ENCODE data around the gene PIAS4.

The PIAS4 gene

DNA sequence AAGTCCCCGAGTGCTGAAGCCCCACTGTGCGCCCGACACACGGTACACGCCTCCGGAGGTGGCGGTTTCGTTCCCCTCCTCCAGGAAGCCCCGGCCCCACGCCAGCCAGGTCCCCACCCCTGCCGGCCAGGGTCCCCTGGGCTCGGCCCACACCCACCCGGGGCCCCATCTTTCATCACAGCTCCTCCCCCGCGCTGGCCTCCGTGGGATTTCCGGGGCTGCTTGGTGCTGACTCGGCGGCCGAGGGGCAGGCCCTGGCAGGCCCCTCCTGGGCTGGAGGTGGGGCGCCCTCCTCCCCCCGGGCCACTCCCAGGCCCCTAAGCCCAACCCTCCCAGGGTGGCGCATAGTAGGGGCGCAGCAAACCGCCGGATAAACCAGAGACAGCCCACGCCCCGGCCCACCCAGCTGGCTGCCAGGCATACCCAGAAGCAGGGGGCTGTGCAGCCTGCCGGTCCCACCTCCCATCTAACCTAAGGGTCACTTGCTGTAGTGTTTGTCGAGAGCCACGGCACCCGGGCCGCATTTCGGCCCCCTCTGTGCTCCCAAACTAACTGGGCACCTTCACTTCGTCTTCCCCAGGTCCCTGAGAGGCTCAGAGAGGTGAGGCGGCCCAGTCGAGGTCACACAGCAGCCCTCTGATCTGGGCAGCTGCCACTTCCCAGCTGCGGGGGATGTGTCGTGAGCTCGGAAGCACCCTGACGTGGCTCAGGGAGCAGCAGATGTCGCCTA lies 52.5 kb downstream of the PIAS4 start:
- no peak for DNase-seq (ENCODE audit: low spot score)

- no peak for DNase-seq (ENCODE audit: low spot score)
Measured at GRCh38 chr19:4060621-4061177, 53.2 kb downstream of the PIAS4 start.

DNA sequence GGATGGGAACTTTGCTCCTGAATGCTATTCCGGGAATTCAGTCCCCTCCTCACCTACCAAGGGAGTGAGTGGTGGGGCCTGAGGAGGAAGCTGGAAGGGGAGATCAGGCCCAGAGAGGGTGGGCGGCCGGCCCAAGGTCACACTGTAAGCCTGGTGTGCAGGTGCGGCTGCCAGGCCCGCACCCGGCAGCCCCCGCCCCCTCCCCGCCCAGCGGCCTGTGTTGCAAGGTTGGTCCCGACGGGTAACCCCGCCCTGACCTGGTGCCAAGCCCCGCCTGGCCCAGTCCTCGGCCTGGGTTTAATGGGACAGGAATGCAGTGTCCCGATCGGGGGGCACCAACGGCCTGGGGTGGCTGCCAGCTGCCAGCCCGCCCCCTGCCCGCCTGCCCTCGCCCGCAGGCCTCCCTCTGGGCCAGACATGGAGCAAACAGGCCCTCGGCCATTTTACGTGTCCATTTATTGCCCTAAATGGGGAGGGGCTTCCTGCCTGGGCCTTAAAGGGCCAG lies 53.7 kb downstream of the PIAS4 start:
- no peak for DNase-seq (ENCODE audit: low spot score)

DNA sequence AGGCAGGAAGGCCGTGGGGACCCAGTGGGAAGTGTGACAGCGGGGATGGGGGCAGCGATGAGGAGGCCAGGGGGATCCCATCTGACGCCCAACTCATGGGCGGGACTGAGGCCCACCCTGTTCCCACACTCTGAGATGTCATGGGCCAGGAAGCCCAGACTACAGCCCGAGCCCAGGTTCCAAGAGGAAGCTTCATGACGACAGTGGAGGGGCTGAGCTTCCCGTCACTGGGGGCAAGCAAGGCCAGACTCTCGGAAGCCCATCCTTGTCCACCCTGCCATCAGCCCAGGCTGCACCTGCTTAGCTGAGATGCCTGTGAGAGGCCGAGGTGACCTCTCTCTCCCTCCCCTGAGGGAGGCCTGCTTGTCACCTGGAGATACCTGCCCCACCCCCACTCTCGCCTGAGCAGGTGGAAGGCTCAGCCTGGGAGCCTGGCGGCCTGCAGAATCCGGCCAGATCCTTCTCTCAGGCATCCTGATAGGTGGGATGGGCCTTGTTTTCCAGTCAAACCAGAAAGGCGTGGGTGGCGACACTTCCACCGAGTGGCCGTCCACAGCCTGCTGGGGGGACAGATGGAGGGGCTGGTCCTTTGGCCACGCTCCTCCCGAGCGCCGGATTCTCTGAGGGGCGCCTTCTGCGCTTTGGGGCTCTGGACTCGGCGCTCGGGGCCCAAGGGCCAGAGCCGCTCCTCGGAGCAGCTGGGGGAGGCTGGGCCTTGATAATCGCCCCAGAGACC lies 54.3 kb downstream of the PIAS4 start:
- no peak for DNase-seq (ENCODE audit: low spot score)

GRCh38 chr19:4062419-4063368 lies 55.2 kb downstream of the PIAS4 start:
- no peak for DNase-seq (ENCODE audit: low spot score)

- no peak for DNase-seq (ENCODE audit: low spot score)
Measured at GRCh38 chr19:4063369-4064148, 56.0 kb downstream of the PIAS4 start.

DNA sequence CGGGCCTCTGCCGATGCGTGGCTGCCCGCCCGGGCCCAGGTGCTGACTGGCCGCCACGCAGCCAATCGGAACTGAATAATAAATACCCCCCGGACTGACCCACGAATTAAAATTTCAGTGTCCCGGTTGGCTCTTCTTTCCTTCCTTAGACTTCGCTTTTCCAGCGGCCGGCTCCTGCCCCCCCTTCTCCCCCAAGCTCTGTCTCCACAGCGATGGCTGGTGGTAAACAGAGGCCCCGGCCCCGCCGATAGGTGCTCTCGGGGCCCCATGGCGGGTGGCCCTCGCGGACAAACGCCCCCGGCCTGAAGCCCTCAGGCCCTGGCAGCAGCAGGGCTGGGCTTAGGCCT lies 56.6 kb downstream of the PIAS4 start:
- DNase-seq (ENCODE audit: low spot score): no peak

GRCh38 chr19:4064496-4065260 lies 57.1 kb downstream of the PIAS4 start:
- peak; percentile 75 for DNase-seq (ENCODE audit: low spot score)

GRCh38 chr19:4065430-4066175 lies 58.1 kb downstream of the PIAS4 start:
- DNase-seq (ENCODE audit: low spot score): peak; percentile 98

GRCh38 chr19:4066176-4066606 lies 58.7 kb downstream of the PIAS4 start:
- DNase-seq (ENCODE audit: low spot score): no peak

- peak; percentile 78 for DNase-seq (ENCODE audit: low spot score)
Measured at GRCh38 chr19:4066682-4067395, 59.3 kb downstream of the PIAS4 start, which contains the start of gene ZBTB7A. TSS of gene ZBTB7A (minus strand) at chr19:4066899. CDS start at chr19:4055232, 11,667 bp downstream.

- no peak for DNase-seq (ENCODE audit: low spot score)
Measured at GRCh38 chr19:4067396-4068046, 60.0 kb downstream of the PIAS4 start.

- no peak for DNase-seq (ENCODE audit: low spot score)
Measured at GRCh38 chr19:4068047-4068966, 60.8 kb downstream of the PIAS4 start.

- no peak for DNase-seq (ENCODE audit: low spot score)
Measured at GRCh38 chr19:4069331-4069959, 61.9 kb downstream of the PIAS4 start.

DNA sequence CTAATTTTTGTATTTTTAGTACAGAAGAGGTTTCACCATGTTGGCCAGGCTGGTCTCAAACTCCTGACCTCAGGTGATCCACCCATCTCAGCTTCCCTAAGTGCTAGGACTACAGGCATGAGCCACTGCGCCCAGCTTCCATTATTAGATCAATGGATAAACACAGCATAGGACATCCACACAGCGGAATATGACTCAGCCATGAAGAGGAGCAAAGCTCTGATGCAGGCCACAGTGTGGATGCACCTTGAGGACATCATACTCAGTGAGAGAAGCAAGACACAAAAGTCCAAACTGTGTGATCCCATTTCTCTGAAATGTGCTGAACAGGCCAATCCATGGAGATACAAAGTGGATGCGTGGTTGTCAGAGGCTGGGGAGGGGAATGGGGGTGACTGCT lies 64.1 kb downstream of the PIAS4 start:
- no peak for DNase-seq (ENCODE audit: low spot score)

GRCh38 chr19:4075373-4075772 lies 67.8 kb downstream of the PIAS4 start:
- DNase-seq (ENCODE audit: low spot score): no peak

DNA sequence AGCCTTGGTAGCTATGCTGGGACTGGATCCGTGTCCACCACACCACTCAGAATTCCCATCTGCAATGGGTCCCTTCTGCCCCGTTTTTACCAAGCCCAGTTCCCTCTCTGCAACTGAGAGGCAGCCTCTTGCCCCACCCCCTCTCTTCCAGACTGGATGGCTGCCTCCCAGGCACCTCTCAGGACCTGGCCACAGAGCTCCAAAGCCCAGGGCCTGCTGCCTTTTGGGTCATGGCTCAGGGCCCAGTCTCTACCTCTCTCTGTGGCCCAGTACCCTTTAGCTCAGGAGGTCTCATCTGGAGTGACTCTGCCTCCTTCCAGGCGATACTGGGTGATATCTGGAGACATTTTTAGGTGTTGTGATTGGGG lies 69.5 kb downstream of the PIAS4 start:
- DNase-seq (ENCODE audit: low spot score): no peak

Measured in Ammon's horn (tissue), 1 donor.